Measurements from ENCODE around the gene SPSB2.
A peak's percentile ranks its signal among the peaks of the same experiment; 100 is the strongest.

SPSB2 gene

GRCh38 chr12:6843118-6843902, 29.8 kb downstream of the SPSB2 start:
- Histone ChIP-seq H3K4me1 (ENCODE audit: insufficient read depth, low read length) (no peaks in the 10 kb centered on the region), H3K36me3 (ENCODE audit: insufficient read depth, low read length) (peaks cover 20% of the 10 kb centered on the region), H4K20me1 (ENCODE audit: insufficient read depth, low read length) (no peaks in the 10 kb centered on the region), H3K4me3 (ENCODE audit: low read depth in 1 of 2, low read length in 2 of 2) (no peak overlapping the region), H3K4me2 (ENCODE audit: insufficient read depth, low read length) (no peak overlapping the region), H3K9me3 (ENCODE audit: insufficient read depth, low read length, severe bottlenecking) (no peaks in the 10 kb centered on the region), H3K79me2 (ENCODE audit: insufficient read depth, low read length) (no peaks in the 10 kb centered on the region), H3K27ac (ENCODE audit: low read length) (no peak overlapping the region), H3K9ac (ENCODE audit: low read depth, low read length) (no peak overlapping the region), H2AFZ (ENCODE audit: low read depth, low read length) (no peak overlapping the region), H3K27me3 (ENCODE audit: insufficient read depth, low read length, poor library complexity) (peaks cover 4% of the 10 kb centered on the region)
- ATAC-seq (ENCODE audit: insufficient read depth, low read depth) (peak; percentile 36), DNase-seq (no peak)
- TF ChIP-seq CTCF (IDR thresholded peaks at IDR 0.05; ENCODE audit: borderline replicate concordance, extremely low read depth, low read length, poor library complexity, severe bottlenecking) (no peak), EZH2 (IDR thresholded peaks at IDR 0.05; ENCODE audit: borderline replicate concordance, low read depth, low read length, severe bottlenecking) (no peak)

DNA sequence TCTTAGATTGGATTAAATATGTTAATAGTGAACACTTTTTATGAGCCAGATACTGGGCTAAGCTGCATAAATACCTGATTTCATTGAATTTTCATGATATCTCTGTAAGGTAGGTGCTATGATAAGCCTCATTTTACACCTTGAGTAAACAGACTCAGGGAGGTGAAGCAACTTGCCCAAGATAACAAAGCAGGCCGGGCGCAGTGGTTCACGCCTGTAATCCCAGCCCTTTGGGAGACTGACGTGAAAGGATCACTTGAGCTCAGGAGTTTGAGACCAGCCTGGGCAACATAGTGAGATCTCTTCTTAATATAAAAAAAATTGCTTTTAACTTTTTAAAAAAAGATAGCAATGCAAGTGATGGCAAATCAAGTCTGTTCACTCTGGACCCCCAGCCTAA, 31.0 kb downstream of the SPSB2 start:
- no peaks in the 10 kb centered on the region for H4K20me1 ChIP-seq (ENCODE audit: insufficient read depth, low read length)
- peaks cover 8% of the 10 kb centered on the region for H3K36me3 ChIP-seq (ENCODE audit: insufficient read depth, low read length)
- no peak for ATAC-seq (ENCODE audit: insufficient read depth, low read depth)

GRCh38 chr12:6840761-6841515, 32.2 kb downstream of the SPSB2 start, which contains the start of gene GNB3:
TSS of gene GNB3 (plus strand) at chr12:6840925. CDS start at chr12:6841288, 363 bp downstream.
- Histone ChIP-seq H4K20me1 (ENCODE audit: insufficient read depth, low read length) (no peaks in the 10 kb centered on the region), H3K4me2 (ENCODE audit: insufficient read depth, low read length) (no peak within 1 kb of the TSS), H3K79me2 (ENCODE audit: insufficient read depth, low read length) (no peaks in the 10 kb centered on the region), H3K27ac (ENCODE audit: low read length) (no peak within 1 kb of the TSS), H3K9ac (ENCODE audit: low read depth, low read length) (no peak within 1 kb of the TSS), H3K27me3 (ENCODE audit: insufficient read depth, low read length, poor library complexity) (peaks cover 4% of the 10 kb centered on the region), H3K4me1 (ENCODE audit: insufficient read depth, low read length) (no peaks in the 10 kb centered on the region), H2AFZ (ENCODE audit: low read depth, low read length) (no peak within 1 kb of the TSS), H3K4me3 (ENCODE audit: low read depth in 1 of 2, low read length in 2 of 2) (no peak within 1 kb of the TSS), H3K9me3 (ENCODE audit: insufficient read depth, low read length, severe bottlenecking) (no peaks in the 10 kb centered on the region), H3K36me3 (ENCODE audit: insufficient read depth, low read length) (no peaks in the 10 kb centered on the region)
- no peak for DNase-seq
- no peak for ATAC-seq (ENCODE audit: insufficient read depth, low read depth)
- TF ChIP-seq EZH2 (IDR thresholded peaks at IDR 0.05; ENCODE audit: borderline replicate concordance, low read depth, low read length, severe bottlenecking) = no peak

More for the DNA sequence above, 31.0 kb downstream of the SPSB2 start:
- Histone ChIP-seq H3K4me1 (ENCODE audit: insufficient read depth, low read length) (no peaks in the 10 kb centered on the region), H3K4me3 (ENCODE audit: low read depth in 1 of 2, low read length in 2 of 2) (no peak overlapping the region), H3K9ac (ENCODE audit: low read depth, low read length) (no peak overlapping the region), H3K9me3 (ENCODE audit: insufficient read depth, low read length, severe bottlenecking) (no peaks in the 10 kb centered on the region), H3K27ac (ENCODE audit: low read length) (no peak overlapping the region), H3K4me2 (ENCODE audit: insufficient read depth, low read length) (no peak overlapping the region), H3K79me2 (ENCODE audit: insufficient read depth, low read length) (no peaks in the 10 kb centered on the region), H3K27me3 (ENCODE audit: insufficient read depth, low read length, poor library complexity) (peaks cover 4% of the 10 kb centered on the region), H2AFZ (ENCODE audit: low read depth, low read length) (no peak overlapping the region)
- DNase-seq = no peak
- TF ChIP-seq EZH2 (IDR thresholded peaks at IDR 0.05; ENCODE audit: borderline replicate concordance, low read depth, low read length, severe bottlenecking) = no peak
- no peak for TF ChIP-seq CTCF (IDR thresholded peaks at IDR 0.05; ENCODE audit: borderline replicate concordance, extremely low read depth, low read length, poor library complexity, severe bottlenecking)

DNA sequence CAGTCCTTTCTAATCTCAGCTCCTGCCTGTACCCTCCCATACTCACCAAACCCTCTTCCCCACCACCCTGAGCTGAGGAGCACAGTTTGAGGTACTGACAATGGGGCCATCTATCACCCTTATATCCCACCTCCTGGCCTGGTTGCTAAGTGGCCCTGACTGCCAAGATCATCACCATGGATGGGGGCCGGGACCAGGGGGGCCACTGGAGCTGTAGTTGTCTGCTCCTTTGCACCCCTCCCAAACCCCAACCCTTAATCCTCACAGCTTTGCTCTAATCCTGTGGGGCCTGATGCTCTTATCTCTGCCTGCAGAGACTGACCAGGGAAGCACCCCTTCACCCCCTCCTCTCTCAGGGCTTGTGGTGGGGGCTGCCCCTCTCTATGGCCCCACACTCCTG, 32.8 kb downstream of the SPSB2 start:
- H4K20me1 ChIP-seq (ENCODE audit: insufficient read depth, low read length) = no peaks in the 10 kb centered on the region
- no peak overlapping the region for H3K4me3 ChIP-seq (ENCODE audit: low read depth in 1 of 2, low read length in 2 of 2)
- no peak overlapping the region for H3K9ac ChIP-seq (ENCODE audit: low read depth, low read length)
- H3K9me3 ChIP-seq (ENCODE audit: insufficient read depth, low read length, severe bottlenecking) = no peaks in the 10 kb centered on the region
- no peak overlapping the region for H3K27ac ChIP-seq (ENCODE audit: low read length)
- H3K79me2 ChIP-seq (ENCODE audit: insufficient read depth, low read length) = no peaks in the 10 kb centered on the region
- no peak for ATAC-seq (ENCODE audit: insufficient read depth, low read depth)
- no peak overlapping the region for H2AFZ ChIP-seq (ENCODE audit: low read depth, low read length)
- H3K4me2 ChIP-seq (ENCODE audit: insufficient read depth, low read length) = no peak overlapping the region
- H3K4me1 ChIP-seq (ENCODE audit: insufficient read depth, low read length) = no peaks in the 10 kb centered on the region
- no peak for DNase-seq
- TF ChIP-seq EZH2 (IDR thresholded peaks at IDR 0.05; ENCODE audit: borderline replicate concordance, low read depth, low read length, severe bottlenecking) (no peak), CTCF (IDR thresholded peaks at IDR 0.05; ENCODE audit: borderline replicate concordance, extremely low read depth, low read length, poor library complexity, severe bottlenecking) (no peak)
- no peaks in the 10 kb centered on the region for H3K36me3 ChIP-seq (ENCODE audit: insufficient read depth, low read length)
- peaks cover 4% of the 10 kb centered on the region for H3K27me3 ChIP-seq (ENCODE audit: insufficient read depth, low read length, poor library complexity)

Data from DND-41 (cell line).